GM19035 (cell line): ENCODE data around the gene ZNF575.
A peak's percentile ranks its signal among the peaks of the same experiment; 100 is the strongest.

Experiments used
- ATAC-seq: cut with Tn5 transposase; IDR thresholded peaks from one replicate; pipeline ENCODE4 v1.9.1; 2021; ENCODE audit not compliant: unreplicated experiment

The ZNF575 gene

GRCh38 chr19:43532962-43533545 is at the start of gene ZNF575:
ZNF575 (plus strand) TSS chr19:43533188; CDS start chr19:43534423, 1,235 bp downstream.
- peak; percentile 61 for ATAC-seq

GRCh38 chr19:43483281-43483680 is 49.7 kb upstream of the ZNF575 start:
- ATAC-seq = no peak

- no peak for ATAC-seq
Measured at GRCh38 chr19:43485951-43486350, 47.0 kb upstream of the ZNF575 start.

GRCh38 chr19:43486412-43486811 is 46.6 kb upstream of the ZNF575 start:
- ATAC-seq = no peak

GRCh38 chr19:43488179-43488578 is 44.8 kb upstream of the ZNF575 start:
- ATAC-seq = no peak

- ATAC-seq = no peak
Measured at GRCh38 chr19:43489310-43489709, 43.7 kb upstream of the ZNF575 start.

GRCh38 chr19:43489979-43490599 is 42.9 kb upstream of the ZNF575 start:
- no peak for ATAC-seq

GRCh38 chr19:43490759-43491158 is 42.2 kb upstream of the ZNF575 start:
- ATAC-seq = no peak

GRCh38 chr19:43495082-43495481 is 37.9 kb upstream of the ZNF575 start:
- no peak for ATAC-seq

- ATAC-seq = no peak
Measured at GRCh38 chr19:43496960-43497359, 36.0 kb upstream of the ZNF575 start.

- no peak for ATAC-seq
Measured at GRCh38 chr19:43498233-43498842, 34.6 kb upstream of the ZNF575 start.

GRCh38 chr19:43499042-43499441 is 33.9 kb upstream of the ZNF575 start:
- no peak for ATAC-seq

GRCh38 chr19:43501661-43502418 is 31.1 kb upstream of the ZNF575 start:
- no peak for ATAC-seq

- ATAC-seq = no peak
Measured at GRCh38 chr19:43502419-43502976, 30.5 kb upstream of the ZNF575 start.

GRCh38 chr19:43503501-43504425 is 29.2 kb upstream of the ZNF575 start:
- peak; percentile 91 for ATAC-seq

- ATAC-seq = peak; percentile 15
Measured at GRCh38 chr19:43504426-43505185, 28.4 kb upstream of the ZNF575 start, which contains the start of gene PHLDB3. PHLDB3 (minus strand) TSS chr19:43504746; CDS start chr19:43504118, 628 bp downstream.

- no peak for ATAC-seq
Measured at GRCh38 chr19:43505186-43505456, 27.9 kb upstream of the ZNF575 start.

- ATAC-seq = no peak
Measured at GRCh38 chr19:43505941-43506340, 27.0 kb upstream of the ZNF575 start.

- ATAC-seq = no peak
Measured at GRCh38 chr19:43506629-43507028, 26.4 kb upstream of the ZNF575 start.

GRCh38 chr19:43507880-43508279 is 25.1 kb upstream of the ZNF575 start:
- ATAC-seq = no peak
